Endothelial cell (in vitro differentiated cells): Measurements from ENCODE around the gene SAMD8. TPM values are rescaled to one million over a fixed set of nuclear protein-coding genes. Genes with fewer than 3 reads are reported as not detected.
"Not testable (repeated sequence)": the region's sequence is repeated elsewhere in the genome, so short reads cannot be mapped to it uniquely, and the experiment has no call there.

Source experiments
- DNase-seq: peaks from one replicate; pipeline ENCODE4 v3.0.0; 2021; ENCODE audit warnings: low spot score
- H3K27ac Mint-ChIP-seq: one replicate; pipeline ENCODE4 v1.8.0; 2021; ENCODE audit warnings: mixed read lengths, inconsistent platforms; ENCODE audit not compliant: unreplicated experiment
- H3K27me3 Mint-ChIP-seq: one replicate; pipeline ENCODE4 v1.8.0; 2021; ENCODE audit warnings: mild to moderate bottlenecking, moderate library complexity, mixed read lengths, inconsistent platforms; ENCODE audit not compliant: unreplicated experiment
- H3K36me3 Mint-ChIP-seq: one replicate; pipeline ENCODE4 v1.8.0; 2021; ENCODE audit warnings: mild to moderate bottlenecking, low read depth, mixed read lengths, inconsistent platforms; ENCODE audit not compliant: unreplicated experiment
- H3K4me1 Mint-ChIP-seq: one replicate; pipeline ENCODE4 v1.8.0; 2021; ENCODE audit warnings: mild to moderate bottlenecking, mixed read lengths, inconsistent platforms; ENCODE audit not compliant: unreplicated experiment
- H3K4me3 Mint-ChIP-seq: one replicate; pipeline ENCODE4 v1.8.0; 2021; ENCODE audit warnings: mild to moderate bottlenecking, mixed read lengths, inconsistent platforms; ENCODE audit not compliant: unreplicated experiment
- H3K9me3 Mint-ChIP-seq: one replicate; pipeline ENCODE4 v1.8.0; 2021; ENCODE audit warnings: mixed read lengths, inconsistent platforms; ENCODE audit not compliant: unreplicated experiment
- CTCF ChIP-seq: fragments of 200-600 bp; sonication (generic); IDR thresholded peaks from one replicate; pipeline ENCODE4 v1.5.0; 2021; ENCODE audit warnings: antibody characterized with exemption; ENCODE audit not compliant: unreplicated experiment
- total RNA-seq: library from RNA; stranded (reverse); fragmentation: NEBNext Ultra II Directional; extraction: Animal tissue kit (Norgen Biotek cat#: 25700); gene quantifications from one replicate; pipeline ENCODE4 v1.2.1, GENCODE V29; 2021; ENCODE audit not compliant: unreplicated experiment

SAMD8 gene
- total RNA-seq, 1 donor from 2014 or later, result 29.0 TPM

DNA sequence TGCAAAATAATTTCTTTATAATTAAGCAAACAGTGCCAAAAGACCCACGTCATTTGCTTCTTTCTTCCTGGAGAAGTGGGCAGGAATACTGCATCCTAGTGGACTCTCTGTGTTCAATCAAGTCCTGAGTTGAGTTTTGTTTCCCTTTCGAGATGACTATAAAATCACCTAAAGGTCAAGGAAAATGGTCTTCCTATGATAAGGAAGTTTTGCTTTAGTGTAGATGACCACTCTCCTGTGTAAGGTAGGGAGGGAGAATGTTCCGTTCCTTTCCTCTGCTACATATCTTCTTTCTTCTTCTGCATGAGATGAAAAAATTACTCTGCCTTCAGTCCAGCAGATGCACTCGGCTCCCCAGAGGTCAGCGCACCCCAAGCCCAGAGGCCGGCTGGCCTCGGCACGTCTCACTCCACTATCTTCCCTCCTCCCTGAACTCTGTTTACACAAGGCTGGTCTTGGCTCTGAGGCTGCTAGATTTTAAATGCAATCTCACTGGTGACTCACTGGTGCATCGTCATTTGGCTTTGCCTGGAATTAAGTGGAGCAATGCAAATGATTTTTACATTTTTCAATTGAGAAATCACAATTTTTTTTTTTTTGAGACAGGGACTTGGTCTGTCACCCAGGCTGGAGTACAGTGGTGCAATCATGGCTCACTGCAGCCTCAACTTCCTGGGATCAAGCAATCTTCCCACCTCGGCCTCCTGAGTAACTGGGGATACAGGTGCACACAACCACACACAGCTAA, 80.5 kb downstream of the SAMD8 start:
- no peaks in the 10 kb centered on the region for H3K36me3 Mint-ChIP-seq
- no peak for DNase-seq
- peaks cover 6% of the 10 kb centered on the region for H3K4me1 Mint-ChIP-seq
- H3K27me3 Mint-ChIP-seq, result no peaks in the 10 kb centered on the region
- H3K4me3 Mint-ChIP-seq, result no peak overlapping the region
- no peak for TF ChIP-seq CTCF
- H3K27ac Mint-ChIP-seq, result no peak overlapping the region
- H3K9me3 Mint-ChIP-seq, result no peaks in the 10 kb centered on the region

- H3K4me1 Mint-ChIP-seq, DNase-seq, H3K4me3 Mint-ChIP-seq, H3K36me3 Mint-ChIP-seq, H3K27ac Mint-ChIP-seq, H3K27me3 Mint-ChIP-seq, H3K9me3 Mint-ChIP-seq: not testable (repeated sequence)
These were observed 83.2 kb downstream of the SAMD8 start for GRCh38 chr10:75194625-75195024.

DNA sequence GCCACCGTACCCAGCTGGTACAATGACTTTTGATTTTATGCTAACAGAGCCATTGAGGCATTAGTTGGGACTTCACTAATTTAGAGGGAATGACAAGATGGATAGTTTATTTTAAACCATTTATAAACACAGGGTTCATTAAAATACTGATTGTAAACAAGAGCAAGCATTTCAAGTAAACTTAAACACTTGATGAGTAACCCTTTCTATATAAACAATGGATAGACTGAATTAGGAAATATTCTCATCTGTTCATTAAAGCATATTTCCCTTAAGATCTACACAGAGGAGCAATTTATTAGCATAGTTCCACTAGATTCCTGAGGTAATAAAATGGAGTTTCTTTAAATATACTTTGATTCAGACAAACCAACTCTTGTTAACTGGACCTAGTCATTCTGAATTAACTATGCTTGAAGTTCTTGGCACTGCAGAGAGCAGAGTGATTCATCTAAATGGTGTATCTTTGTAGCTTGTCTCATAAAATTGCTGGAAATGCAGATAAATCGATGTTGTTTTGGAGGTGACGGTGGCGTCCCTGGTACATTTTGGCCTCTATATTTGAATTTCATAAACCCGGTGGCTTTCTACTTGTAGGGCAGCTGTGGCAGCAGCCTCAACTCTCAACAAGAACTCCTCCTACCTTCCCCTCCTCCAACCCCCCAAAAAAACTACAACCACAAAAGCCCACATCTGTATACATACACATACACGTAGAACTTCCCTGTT, 83.7 kb downstream of the SAMD8 start:
- Mint-ChIP-seq H3K27ac (no peak overlapping the region), H3K27me3 (peaks cover 2% of the 10 kb centered on the region), H3K36me3 (no peaks in the 10 kb centered on the region), H3K9me3 (no peaks in the 10 kb centered on the region), H3K4me1 (peaks cover 6% of the 10 kb centered on the region), H3K4me3 (no peak overlapping the region)
- no peak for TF ChIP-seq CTCF
- DNase-seq, result no peak

DNA sequence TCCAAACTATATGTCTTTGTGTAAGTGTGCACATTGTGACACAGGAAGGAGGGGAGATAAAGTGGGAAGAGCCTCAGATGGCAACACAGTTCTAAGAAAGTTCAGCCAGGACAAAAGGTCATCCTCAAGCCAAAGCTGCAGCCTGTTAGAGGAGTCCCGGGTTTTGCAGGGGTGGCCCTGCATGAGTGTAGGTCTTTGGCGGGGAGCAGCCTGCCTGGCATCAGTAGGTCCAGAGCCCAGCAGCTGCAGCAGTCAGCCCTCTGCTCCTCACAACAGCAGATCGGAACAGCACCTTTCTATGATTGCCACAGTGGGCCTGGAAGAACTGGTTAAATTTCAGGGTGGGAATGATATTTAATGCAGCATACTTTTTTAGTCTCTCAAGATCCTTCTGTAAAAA, 85.6 kb downstream of the SAMD8 start:
- TF ChIP-seq CTCF, result no peak
- Mint-ChIP-seq H3K36me3 (no peaks in the 10 kb centered on the region), H3K4me3 (no peak overlapping the region), H3K27ac (no peak overlapping the region), H3K27me3 (peaks cover 2% of the 10 kb centered on the region), H3K4me1 (peaks cover 6% of the 10 kb centered on the region), H3K9me3 (no peaks in the 10 kb centered on the region)
- no peak for DNase-seq

DNA sequence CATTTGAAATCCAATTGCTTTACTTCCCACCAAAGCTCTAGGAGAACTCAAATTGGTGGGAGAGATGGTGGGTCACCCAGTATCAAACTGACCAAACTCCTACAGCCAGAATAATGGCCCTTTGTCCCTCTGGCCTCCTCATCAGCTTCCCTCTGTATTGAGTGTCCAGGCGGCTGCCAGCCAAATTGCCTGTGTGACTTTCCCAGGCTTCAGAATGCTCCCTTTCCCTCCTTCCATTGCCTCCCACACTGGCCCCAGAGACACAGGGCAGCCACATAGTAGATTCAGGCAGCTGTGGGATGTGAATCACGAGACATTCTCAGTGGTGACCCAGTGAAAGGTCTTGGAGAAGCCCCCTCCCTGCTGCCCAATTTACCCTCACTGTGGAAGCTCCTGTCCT, 86.5 kb downstream of the SAMD8 start:
- Mint-ChIP-seq H3K4me1 (peaks cover 6% of the 10 kb centered on the region), H3K27ac (no peak overlapping the region)

GRCh38 chr10:75199949-75200348, 88.5 kb downstream of the SAMD8 start:
- not testable (repeated sequence) for H3K36me3 Mint-ChIP-seq, DNase-seq, H3K4me1 Mint-ChIP-seq, H3K4me3 Mint-ChIP-seq, H3K27me3 Mint-ChIP-seq, H3K9me3 Mint-ChIP-seq, H3K27ac Mint-ChIP-seq

More for the DNA sequence above, 86.5 kb downstream of the SAMD8 start:
- Mint-ChIP-seq H3K36me3 (no peaks in the 10 kb centered on the region), H3K27me3 (peaks cover 2% of the 10 kb centered on the region), H3K9me3 (no peaks in the 10 kb centered on the region), H3K4me3 (no peak overlapping the region)
- TF ChIP-seq CTCF, result no peak
- DNase-seq, result no peak
